Gastroesophageal sphincter (tissue), 3 donors: ENCODE data around the gene KRT6A.

Experiments
- EP300 ChIP-seq: sonication (generic); formaldehyde crosslinking; IDR thresholded peaks from one replicate; pipeline ENCODE4 v1.6.1; 2017; ENCODE audit warnings: antibody characterized with exemption, mild to moderate bottlenecking
- POLR2A ChIP-seq, 2 donors: fragments of 450-650 bp; IDR thresholded peaks; one replicate each; pipeline ENCODE4 v1.6.1; 2017; ENCODE audit warnings: antibody characterized with exemption in 2 of 2, mild to moderate bottlenecking in 2 of 2, moderate library complexity in 1 of 2
- POLR2AphosphoS5 ChIP-seq: sonication (generic); formaldehyde crosslinking; IDR thresholded peaks from one replicate; pipeline ENCODE4 v1.6.1; 2017; ENCODE audit warnings: antibody characterized with exemption
- TF ChIP-seq, protein P1 (sequence below), 4 experiments: fragments of 200-600 bp in 2 of 4; fragments of 450-650 bp in 2 of 4; sonication (generic) in 1 of 4; IDR thresholded peaks; one replicate each; pipeline ENCODE4 v1.5.1; 2017 to 2019; ENCODE audit warnings: antibody characterized with exemption in 4 of 4, mild to moderate bottlenecking in 2 of 4, moderate library complexity in 2 of 4

DNA sequence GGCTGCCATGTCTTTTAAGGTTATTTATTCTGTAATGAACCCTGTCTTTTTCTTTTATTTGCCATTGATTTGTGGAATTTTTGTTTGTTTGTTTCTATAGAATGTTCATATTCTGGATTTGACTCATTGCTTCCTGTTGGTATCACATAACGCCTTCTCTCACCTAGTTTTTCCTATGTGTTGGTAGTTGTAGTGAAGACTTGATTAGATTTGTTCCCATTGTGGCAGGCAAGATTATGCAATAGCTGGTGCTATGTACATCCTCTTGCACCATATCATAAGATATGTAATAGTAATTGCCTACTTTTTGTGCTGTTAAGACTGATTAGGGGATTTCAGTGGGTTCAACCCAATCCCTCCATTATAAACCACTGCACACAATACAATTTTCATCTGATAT lies 37.2 kb downstream of the KRT6A start:
- TF ChIP-seq POLR2AphosphoS5 (no peak), POLR2A (IDR thresholded peaks at IDR 0.05) (no peak), EP300 (no peak)
- TF ChIP-seq, protein P1, sequence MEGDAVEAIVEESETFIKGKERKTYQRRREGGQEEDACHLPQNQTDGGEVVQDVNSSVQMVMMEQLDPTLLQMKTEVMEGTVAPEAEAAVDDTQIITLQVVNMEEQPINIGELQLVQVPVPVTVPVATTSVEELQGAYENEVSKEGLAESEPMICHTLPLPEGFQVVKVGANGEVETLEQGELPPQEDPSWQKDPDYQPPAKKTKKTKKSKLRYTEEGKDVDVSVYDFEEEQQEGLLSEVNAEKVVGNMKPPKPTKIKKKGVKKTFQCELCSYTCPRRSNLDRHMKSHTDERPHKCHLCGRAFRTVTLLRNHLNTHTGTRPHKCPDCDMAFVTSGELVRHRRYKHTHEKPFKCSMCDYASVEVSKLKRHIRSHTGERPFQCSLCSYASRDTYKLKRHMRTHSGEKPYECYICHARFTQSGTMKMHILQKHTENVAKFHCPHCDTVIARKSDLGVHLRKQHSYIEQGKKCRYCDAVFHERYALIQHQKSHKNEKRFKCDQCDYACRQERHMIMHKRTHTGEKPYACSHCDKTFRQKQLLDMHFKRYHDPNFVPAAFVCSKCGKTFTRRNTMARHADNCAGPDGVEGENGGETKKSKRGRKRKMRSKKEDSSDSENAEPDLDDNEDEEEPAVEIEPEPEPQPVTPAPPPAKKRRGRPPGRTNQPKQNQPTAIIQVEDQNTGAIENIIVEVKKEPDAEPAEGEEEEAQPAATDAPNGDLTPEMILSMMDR (IDR thresholded peaks at IDR 0.05): no peak
